IMR-90 (cell line): Measurements from ENCODE around the gene LRRTM4. TPM values are rescaled to one million over a fixed set of nuclear protein-coding genes. Genes with fewer than 3 reads are reported as not detected.

Source experiments
- ATAC-seq: fragments of 200-7000 bp; cut with Tn5 transposase; 2 replicates; pipeline ENCODE4 v1.9.1; 2020; ENCODE audit warnings: low read depth, mild to moderate bottlenecking, moderate library complexity
- BruUV-seq: library from RNA; stranded (reverse); fragments of 400-500 nt; replicated peaks from 2 replicates; lab custom pipeline; 2021; lab: Mats Ljungman, UMichigan
- CTCF ChIA-PET: fragments of 300-600 bp; formaldehyde crosslinking; extraction: SDS; loops from one replicate; lab custom pipeline; 2021; ENCODE audit warnings: antibody characterized with exemption; lab: Yijun Ruan, JAX
- POLR2A ChIA-PET: fragments of 300-600 bp; sonication (Branson Sonifier 250); formaldehyde crosslinking; loops from one replicate; lab custom pipeline; 2022; ENCODE audit warnings: antibody characterized with exemption; ENCODE audit not compliant: unreplicated experiment; lab: Charles Lee
- DNase-seq: peaks from one replicate; pipeline ENCODE4 v3.0.0; 2013
- H2AFZ ChIP-seq: replicated peaks from 2 replicates; pipeline ENCODE3; 2013; ENCODE audit warnings: low read length, mild to moderate bottlenecking; ENCODE audit not compliant: poor library complexity
- H2AK5ac ChIP-seq: 2 replicates; pipeline ENCODE4 v1.6.1; 2013; ENCODE audit warnings: low read depth, low read length, inconsistent platforms
- H2AK9ac ChIP-seq: replicated peaks from 2 replicates; pipeline ENCODE3; 2013; ENCODE audit warnings: mild to moderate bottlenecking, low read depth, low read length, moderate library complexity; ENCODE audit not compliant: poor library complexity
- H2BK120ac ChIP-seq: 2 replicates; pipeline ENCODE4 v1.6.1; 2013; ENCODE audit warnings: low read depth, low read length, inconsistent platforms
- H2BK15ac ChIP-seq: 3 replicates; pipeline ENCODE4 v1.6.1; 2013; ENCODE audit warnings: low read depth, low read length, inconsistent platforms
- H2BK20ac ChIP-seq: 2 replicates; pipeline ENCODE4 v1.6.1; 2013; ENCODE audit warnings: low read depth, mild to moderate bottlenecking, inconsistent platforms, low read length, moderate library complexity
- H2BK5ac ChIP-seq: 2 replicates; pipeline ENCODE4 v1.6.1; 2013; ENCODE audit warnings: mild to moderate bottlenecking, low read depth, low read length, inconsistent platforms; ENCODE audit not compliant: poor library complexity, severe bottlenecking
- H3K14ac ChIP-seq: replicated peaks from 2 replicates; pipeline ENCODE4 v1.6.1; 2013; ENCODE audit warnings: low read depth, low read length, inconsistent platforms
- H3K18ac ChIP-seq: 2 replicates; pipeline ENCODE4 v1.6.1; 2013; ENCODE audit warnings: low read depth, low read length, control low read depth
- H3K23ac ChIP-seq: 2 replicates; pipeline ENCODE4 v1.6.1; 2013; ENCODE audit warnings: low read depth, low read length, inconsistent platforms
- H3K27ac ChIP-seq: 2 replicates; pipeline ENCODE4 v1.5.1; 2013; ENCODE audit warnings: mild to moderate bottlenecking, control low read depth, low read length; ENCODE audit not compliant: insufficient read depth
- H3K27me3 ChIP-seq: 2 replicates; pipeline ENCODE4 v1.6.1; 2013; ENCODE audit warnings: low read length; ENCODE audit not compliant: control insufficient read depth, insufficient read depth
- H3K36me3 ChIP-seq: 2 replicates; pipeline ENCODE4 v1.6.1; 2013; ENCODE audit warnings: low read length, mixed read lengths; ENCODE audit not compliant: control insufficient read depth, insufficient read depth
- H3K4ac ChIP-seq: 2 replicates; pipeline ENCODE4 v1.6.1; 2013; ENCODE audit warnings: low read depth, low read length, inconsistent platforms
- H3K4me1 ChIP-seq: 2 replicates; pipeline ENCODE4 v1.6.1; 2013; ENCODE audit warnings: low read length, mixed read lengths; ENCODE audit not compliant: control insufficient read depth, insufficient read depth
- H3K4me2 ChIP-seq: 2 replicates; pipeline ENCODE4 v1.6.1; 2013; ENCODE audit warnings: low read depth, mild to moderate bottlenecking, control low read depth, low read length, moderate library complexity
- H3K4me3 ChIP-seq: 2 replicates; pipeline ENCODE4 v1.5.1; 2013; ENCODE audit warnings: low read depth, mild to moderate bottlenecking, control low read depth, low read length, moderate library complexity; ENCODE audit not compliant: insufficient read depth
- H3K56ac ChIP-seq: 2 replicates; pipeline ENCODE4 v1.6.1; 2013; ENCODE audit warnings: low read length, inconsistent platforms; ENCODE audit not compliant: insufficient read depth; ENCODE audit errors: extremely low read depth
- H3K79me1 ChIP-seq, 2 experiments: 2 replicates each; pipeline ENCODE4 v1.6.1; 2013; ENCODE audit warnings: low read length in 2 of 2, inconsistent platforms in 1 of 2, low read depth in 1 of 2
- H3K9ac ChIP-seq: 2 replicates; pipeline ENCODE4 v1.6.1; 2013; ENCODE audit warnings: low read depth, low read length, control low read depth
- H3K9me1 ChIP-seq: 2 replicates; pipeline ENCODE4 v1.6.1; 2013; ENCODE audit warnings: low read length, inconsistent platforms; ENCODE audit not compliant: insufficient read depth
- H3K9me3 ChIP-seq: 2 replicates; pipeline ENCODE4 v1.6.1; 2013; ENCODE audit warnings: low read length; ENCODE audit not compliant: control insufficient read depth, insufficient read depth
- H4K20me1 ChIP-seq: 2 replicates; pipeline ENCODE4 v1.6.1; 2013; ENCODE audit warnings: low read length, inconsistent platforms; ENCODE audit not compliant: insufficient read depth
- H4K5ac ChIP-seq: 2 replicates; pipeline ENCODE4 v1.6.1; 2013; ENCODE audit warnings: mild to moderate bottlenecking, low read depth, low read length, control low read depth
- H4K8ac ChIP-seq, 2 experiments: 2 replicates each; pipeline ENCODE4 v1.6.1; 2013; ENCODE audit warnings: low read depth in 2 of 2, low read length in 2 of 2, control low read depth in 1 of 2, inconsistent platforms in 1 of 2
- H4K91ac ChIP-seq: 2 replicates; pipeline ENCODE4 v1.6.1; 2013; ENCODE audit warnings: low read depth, low read length, inconsistent platforms; ENCODE audit not compliant: insufficient read depth
- BHLHE40 ChIP-seq: fragments of 150-350 bp; IDR thresholded peaks from 2 replicates; pipeline ENCODE4 v1.6.1; 2016; ENCODE audit warnings: mild to moderate bottlenecking, low read depth, low read length
- CEBPB ChIP-seq: IDR thresholded peaks from 2 replicates; pipeline ENCODE4 v1.6.1; 2012; ENCODE audit warnings: low read depth, low read length, improper control_type of control experiment
- CHD1 ChIP-seq: IDR thresholded peaks from 2 replicates; pipeline ENCODE4 v1.6.1; 2012; ENCODE audit warnings: low read depth, low read length, improper control_type of control experiment
- CTCF ChIP-seq: conservative IDR thresholded peaks from 2 replicates; pipeline ENCODE4 v1.5.1; 2012; ENCODE audit warnings: mild to moderate bottlenecking, low read depth, low read length, improper control_type of control experiment
- ELK1 ChIP-seq: fragments of 150-350 bp; IDR thresholded peaks from 2 replicates; pipeline ENCODE4 v1.6.1; 2016; ENCODE audit warnings: low read depth, mild to moderate bottlenecking, low read length, moderate library complexity, borderline replicate concordance
- FOS ChIP-seq: fragments of 150-350 bp; IDR thresholded peaks from 2 replicates; pipeline ENCODE4 v1.6.1; 2016; ENCODE audit warnings: low read depth, low read length
- MAFK ChIP-seq: IDR thresholded peaks from 2 replicates; pipeline ENCODE4 v1.6.1; 2012; ENCODE audit warnings: low read depth, low read length, improper control_type of control experiment
- MAZ ChIP-seq: IDR thresholded peaks from 2 replicates; pipeline ENCODE4 v1.6.1; 2012; ENCODE audit warnings: low read depth, mild to moderate bottlenecking, low read length, improper control_type of control experiment, moderate library complexity, borderline replicate concordance
- MXI1 ChIP-seq: IDR thresholded peaks from 2 replicates; pipeline ENCODE4 v1.6.1; 2012; ENCODE audit warnings: low read depth, mild to moderate bottlenecking, low read length, moderate library complexity, borderline replicate concordance
- NFE2L2 ChIP-seq: fragments of 150-350 bp; IDR thresholded peaks from 2 replicates; pipeline ENCODE4 v1.6.1; 2016; ENCODE audit warnings: low read depth, mild to moderate bottlenecking, low read length
- POLR2A ChIP-seq: IDR thresholded peaks from 2 replicates; pipeline ENCODE4 v1.6.1; 2012; ENCODE audit warnings: mild to moderate bottlenecking, low read depth, low read length
- RAD21 ChIP-seq: IDR thresholded peaks from 2 replicates; pipeline ENCODE4 v1.6.1; 2012; ENCODE audit warnings: low read length, improper control_type of control experiment
- RCOR1 ChIP-seq: IDR thresholded peaks from 2 replicates; pipeline ENCODE4 v1.6.1; 2012; ENCODE audit warnings: mild to moderate bottlenecking, low read length, improper control_type of control experiment; ENCODE audit not compliant: insufficient replicate concordance
- RFX5 ChIP-seq: IDR thresholded peaks from 2 replicates; pipeline ENCODE4 v1.8.0; 2012; ENCODE audit warnings: low read depth, mild to moderate bottlenecking, low read length, moderate library complexity
- SMC3 ChIP-seq: fragments of 150-350 bp; IDR thresholded peaks from 2 replicates; pipeline ENCODE4 v1.6.1; 2016; ENCODE audit warnings: low read depth, mild to moderate bottlenecking, antibody characterized with exemption, low read length, moderate library complexity
- WGBS, 2 experiments: methylation state at CpG; one replicate each; pipeline versions ENCODE4 v1.1.5 to v1.1.7; 2013; ENCODE audit warnings: missing lambda C conversion rate in 2 of 2; ENCODE audit not compliant: insufficient read length in 1 of 2; ENCODE audit errors: extremely low coverage in 2 of 2; 5-methylcytosine and 5-hydroxymethylcytosine counted together
- dilution Hi-C: fragments of 300-500 bp; cut with HindIII; formaldehyde crosslinking; loops from one replicate; pipeline ENCODE4 v1.14.3; 2018; ENCODE audit warnings: low sequenced_read_pairs; ENCODE audit not compliant: unreplicated experiment
- in situ Hi-C: fragments of 300-500 bp; cut with MboI; formaldehyde crosslinking; loops from 3 replicates; pipeline ENCODE4 v1.14.3; 2019; ENCODE audit warnings: low sequenced_read_pairs, inconsistent platforms, mixed read lengths
- intact Hi-C: fragments of 100-400 bp; cut with micrococcal nuclease; formaldehyde crosslinking; loops from 2 replicates; pipeline ENCODE4 v1.10.0; 2022
- polyA plus RNA-seq, 3 experiments: library from polyadenylated mRNA; depleted of rRNA; stranded (reverse); fragments of >200 nt; gene quantifications; 2 replicates each; pipeline ENCODE4 v1.2.3, GENCODE V29; 2012; ENCODE audit warnings: low replicate concordance in 1 of 3
- total RNA-seq: library from RNA; depleted of rRNA; stranded (reverse); fragments of >200 nt; gene quantifications from 2 replicates; pipeline ENCODE4 v1.2.3, GENCODE V29; 2012
- TF ChIP-seq, protein P1 (sequence below): fragments of 150-350 bp; IDR thresholded peaks from 2 replicates; pipeline ENCODE4 v1.6.1; 2017; ENCODE audit warnings: mild to moderate bottlenecking, antibody characterized with exemption, low read length, low read depth

Gene LRRTM4
- total and polyA plus RNA-seq, 2 of the 4 experiments (the other 2 are of a cell fraction): not detected

GRCh38 chr2:77147153-77147552, 375.0 kb downstream of the LRRTM4 start:
- no peak overlapping the region for H3K27ac ChIP-seq
- no peak overlapping the region for H2AK5ac ChIP-seq
- no peak overlapping the region for H3K4me2 ChIP-seq
- H2AK9ac ChIP-seq: no peak overlapping the region
- H3K14ac ChIP-seq: no peak overlapping the region
- no peak overlapping the region for H2AFZ ChIP-seq
- ATAC-seq: no peak
- H2BK20ac ChIP-seq: no peak overlapping the region
- DNase-seq: no peak
- BruUV-seq: no TSS peak
- no peaks in the 10 kb centered on the region for H3K27me3 ChIP-seq
- H4K20me1 ChIP-seq: no peaks in the 10 kb centered on the region
- H2BK5ac ChIP-seq: no peak overlapping the region
- ChIA-PET POLR2A (no interaction called here), CTCF (no interaction called here)
- no peaks in the 10 kb centered on the region for H3K36me3 ChIP-seq
- H4K5ac ChIP-seq: no peak overlapping the region
- intact Hi-C loops: no loop called here
- no peak overlapping the region for H3K9ac ChIP-seq
- no peaks in the 10 kb centered on the region for H3K9me1 ChIP-seq
- no peak overlapping the region for H3K23ac ChIP-seq
- H3K18ac ChIP-seq: no peak overlapping the region
- H3K4me3 ChIP-seq: no peak overlapping the region
- no peak overlapping the region for H2BK15ac ChIP-seq
- no peak overlapping the region for H3K4ac ChIP-seq
- H4K8ac ChIP-seq: no peak overlapping the region
- no peaks in the 10 kb centered on the region for H3K4me1 ChIP-seq
- no peaks in the 10 kb centered on the region for H3K79me1 ChIP-seq
- no peak overlapping the region for H4K91ac ChIP-seq
- TF ChIP-seq CTCF (no peak), SMC3 (no peak), NFE2L2 (no peak), MXI1 (no peak), MAFK (no peak), POLR2A (no peak), BHLHE40 (no peak), RFX5 (no peak), MAZ (no peak), FOS (no peak), RAD21 (no peak), CHD1 (no peak), RCOR1 (no peak), ELK1 (no peak), CEBPB (no peak)
- TF ChIP-seq, protein P1, sequence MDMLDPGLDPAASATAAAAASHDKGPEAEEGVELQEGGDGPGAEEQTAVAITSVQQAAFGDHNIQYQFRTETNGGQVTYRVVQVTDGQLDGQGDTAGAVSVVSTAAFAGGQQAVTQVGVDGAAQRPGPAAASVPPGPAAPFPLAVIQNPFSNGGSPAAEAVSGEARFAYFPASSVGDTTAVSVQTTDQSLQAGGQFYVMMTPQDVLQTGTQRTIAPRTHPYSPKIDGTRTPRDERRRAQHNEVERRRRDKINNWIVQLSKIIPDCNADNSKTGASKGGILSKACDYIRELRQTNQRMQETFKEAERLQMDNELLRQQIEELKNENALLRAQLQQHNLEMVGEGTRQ: no peak
- H3K9me3 ChIP-seq: peaks cover 5% of the 10 kb centered on the region; the same call in 1 of the 2 replicates
- dilution Hi-C loops: no loop called here
- no peak overlapping the region for H3K56ac ChIP-seq
- no CpG with 5 or more reads among the region's 2 CpGs for WGBS, 2 experiments
- H2BK120ac ChIP-seq: no peak overlapping the region
- in situ Hi-C loops: no loop called here
